Stimulated activated memory B cell treated with anti-CD40 and anti-IgM and Interleukin-4, amounts not matched to agents 10 μg/mL and 1 μg/mL and 100 μg/mL, for 72 hours (primary cell): ENCODE data around the gene CRTC1.

Experiments used
- ATAC-seq: fragments of 150-1000 bp; cut with Tn5 transposase; 2 replicates; pipeline ENCODE4 v1.10.0; 2021
- H3K27ac Mint-ChIP-seq: one replicate; pipeline ENCODE4 v1.8.0; 2022; ENCODE audit warnings: mild to moderate bottlenecking, mixed read lengths
- H3K27me3 Mint-ChIP-seq: one replicate; pipeline ENCODE4 v1.8.0; 2022; ENCODE audit warnings: mixed read lengths
- H3K36me3 Mint-ChIP-seq: one replicate; pipeline ENCODE4 v1.8.0; 2022; ENCODE audit warnings: mixed read lengths
- H3K4me1 Mint-ChIP-seq: one replicate; pipeline ENCODE4 v1.8.0; 2022; ENCODE audit warnings: mixed read lengths
- H3K4me3 Mint-ChIP-seq: one replicate; pipeline ENCODE4 v1.8.0; 2022; ENCODE audit warnings: mild to moderate bottlenecking, moderate library complexity, mixed read lengths
- H3K9me3 Mint-ChIP-seq: one replicate; pipeline ENCODE4 v1.8.0; 2022; ENCODE audit warnings: mixed read lengths

The CRTC1 gene

GRCh38 chr19:18660051-18660910 is 23.2 kb upstream of the CRTC1 start:
- no peak overlapping the region for H3K27ac Mint-ChIP-seq

GRCh38 chr19:18660939-18661670 is 22.4 kb upstream of the CRTC1 start:
- no peak overlapping the region for H3K27ac Mint-ChIP-seq

More at GRCh38 chr19:18660051-18660910, 23.2 kb upstream of the CRTC1 start:
- H3K4me3 Mint-ChIP-seq: no peak overlapping the region
- ATAC-seq: no peak
- H3K4me1 Mint-ChIP-seq: peaks cover 49% of the 10 kb centered on the region
- H3K9me3 Mint-ChIP-seq: no peaks in the 10 kb centered on the region
- no peaks in the 10 kb centered on the region for H3K27me3 Mint-ChIP-seq
- peaks cover 9% of the 10 kb centered on the region for H3K36me3 Mint-ChIP-seq

GRCh38 chr19:18662972-18663732 is 20.3 kb upstream of the CRTC1 start:
- no peak for ATAC-seq
- Mint-ChIP-seq H3K4me1 (peaks cover 23% of the 10 kb centered on the region), H3K36me3 (peaks cover 17% of the 10 kb centered on the region), H3K4me3 (no peak overlapping the region), H3K27ac (no peak overlapping the region), H3K9me3 (no peaks in the 10 kb centered on the region), H3K27me3 (no peaks in the 10 kb centered on the region)

More at GRCh38 chr19:18660939-18661670, 22.4 kb upstream of the CRTC1 start:
- Mint-ChIP-seq H3K9me3 (no peaks in the 10 kb centered on the region), H3K4me1 (peaks cover 43% of the 10 kb centered on the region), H3K36me3 (peaks cover 9% of the 10 kb centered on the region), H3K4me3 (no peak overlapping the region), H3K27me3 (no peaks in the 10 kb centered on the region)
- no peak for ATAC-seq

- Mint-ChIP-seq H3K4me3 (no peak overlapping the region), H3K36me3 (peaks cover 18% of the 10 kb centered on the region), H3K4me1 (peaks cover 14% of the 10 kb centered on the region), H3K27me3 (no peaks in the 10 kb centered on the region), H3K9me3 (no peaks in the 10 kb centered on the region), H3K27ac (no peak overlapping the region)
- no peak for ATAC-seq
These were observed 19.4 kb upstream of the CRTC1 start for GRCh38 chr19:18663940-18664530.

GRCh38 chr19:18665771-18666202 is 17.7 kb upstream of the CRTC1 start:
- peaks cover 5% of the 10 kb centered on the region for H3K4me1 Mint-ChIP-seq
- no peak for ATAC-seq
- no peak overlapping the region for H3K27ac Mint-ChIP-seq
- no peaks in the 10 kb centered on the region for H3K9me3 Mint-ChIP-seq
- peaks cover 28% of the 10 kb centered on the region for H3K36me3 Mint-ChIP-seq
- no peak overlapping the region for H3K4me3 Mint-ChIP-seq
- H3K27me3 Mint-ChIP-seq: no peaks in the 10 kb centered on the region

GRCh38 chr19:18666317-18666716 is 17.2 kb upstream of the CRTC1 start:
- peaks cover 5% of the 10 kb centered on the region for H3K4me1 Mint-ChIP-seq
- H3K9me3 Mint-ChIP-seq: no peaks in the 10 kb centered on the region

GRCh38 chr19:18666784-18667183 is 16.7 kb upstream of the CRTC1 start:
- Mint-ChIP-seq H3K36me3 (peaks cover 22% of the 10 kb centered on the region), H3K27me3 (no peaks in the 10 kb centered on the region), H3K4me1 (peaks cover 5% of the 10 kb centered on the region), H3K4me3 (no peak overlapping the region), H3K27ac (no peak overlapping the region), H3K9me3 (no peaks in the 10 kb centered on the region)
- no peak for ATAC-seq

More at GRCh38 chr19:18666317-18666716, 17.2 kb upstream of the CRTC1 start:
- Mint-ChIP-seq H3K27me3 (no peaks in the 10 kb centered on the region), H3K4me3 (no peak overlapping the region), H3K36me3 (peaks cover 27% of the 10 kb centered on the region), H3K27ac (no peak overlapping the region)
- peak; percentile 53 for ATAC-seq

- Mint-ChIP-seq H3K36me3 (peaks cover 20% of the 10 kb centered on the region), H3K4me3 (no peak overlapping the region), H3K9me3 (no peaks in the 10 kb centered on the region), H3K27ac (no peak overlapping the region), H3K27me3 (no peaks in the 10 kb centered on the region), H3K4me1 (peaks cover 5% of the 10 kb centered on the region)
- no peak for ATAC-seq
These were observed 15.8 kb upstream of the CRTC1 start for GRCh38 chr19:18667531-18668251.

- ATAC-seq: no peak
- no peaks in the 10 kb centered on the region for H3K9me3 Mint-ChIP-seq
- no peak overlapping the region for H3K4me3 Mint-ChIP-seq
- no peak overlapping the region for H3K27ac Mint-ChIP-seq
- peaks cover 3% of the 10 kb centered on the region for H3K4me1 Mint-ChIP-seq
- peaks cover 20% of the 10 kb centered on the region for H3K36me3 Mint-ChIP-seq
- H3K27me3 Mint-ChIP-seq: no peaks in the 10 kb centered on the region
These were observed 15.2 kb upstream of the CRTC1 start for GRCh38 chr19:18668252-18668631.

- no peaks in the 10 kb centered on the region for H3K9me3 Mint-ChIP-seq
- H3K27ac Mint-ChIP-seq: no peak overlapping the region
- peaks cover 20% of the 10 kb centered on the region for H3K36me3 Mint-ChIP-seq
- no peaks in the 10 kb centered on the region for H3K4me1 Mint-ChIP-seq
- H3K4me3 Mint-ChIP-seq: no peak overlapping the region
- no peak for ATAC-seq
- H3K27me3 Mint-ChIP-seq: no peaks in the 10 kb centered on the region
These were observed 14.5 kb upstream of the CRTC1 start for GRCh38 chr19:18668744-18669523.

- Mint-ChIP-seq H3K36me3 (peaks cover 20% of the 10 kb centered on the region), H3K4me3 (no peak overlapping the region), H3K27me3 (no peaks in the 10 kb centered on the region), H3K27ac (no peak overlapping the region), H3K9me3 (no peaks in the 10 kb centered on the region), H3K4me1 (no peaks in the 10 kb centered on the region)
- ATAC-seq: no peak
These were observed 14.0 kb upstream of the CRTC1 start for GRCh38 chr19:18669524-18669817.

- no peak for ATAC-seq
These were observed 13.6 kb upstream of the CRTC1 start for GRCh38 chr19:18669883-18670282.

GRCh38 chr19:18670312-18670711 is 13.2 kb upstream of the CRTC1 start:
- H3K4me1 Mint-ChIP-seq: no peaks in the 10 kb centered on the region
- no peak for ATAC-seq
- H3K4me3 Mint-ChIP-seq: no peak overlapping the region
- no peaks in the 10 kb centered on the region for H3K9me3 Mint-ChIP-seq
- H3K27ac Mint-ChIP-seq: no peak overlapping the region
- H3K36me3 Mint-ChIP-seq: peaks cover 20% of the 10 kb centered on the region
- H3K27me3 Mint-ChIP-seq: no peaks in the 10 kb centered on the region

More at GRCh38 chr19:18669883-18670282, 13.6 kb upstream of the CRTC1 start:
- Mint-ChIP-seq H3K27me3 (no peaks in the 10 kb centered on the region), H3K9me3 (no peaks in the 10 kb centered on the region), H3K27ac (no peak overlapping the region), H3K4me1 (no peaks in the 10 kb centered on the region), H3K4me3 (no peak overlapping the region), H3K36me3 (peaks cover 20% of the 10 kb centered on the region)
